ENCODE measurements around the gene ERN2. TPM values are rescaled to one million over a fixed set of nuclear protein-coding genes. Genes with fewer than 3 reads are reported as not detected.
"Not testable (repeated sequence)": the region's sequence is repeated elsewhere in the genome, so short reads cannot be mapped to it uniquely, and the experiment has no call there.

ERN2 gene
- polyA plus RNA-seq (2014; cell fraction: cytosol; rRNA removed) = 0.17 and 1.7 TPM in 2 replicates
- 1.3 and 2.0 TPM in 2 replicates for polyA plus RNA-seq (2014; cell fraction: nucleus; rRNA removed)

GRCh38 chr16:23712976-23713375 lies at the start of gene ERN2:
Gene ERN2 (minus strand): TSS chr16:23713222. CDS start chr16:23713187, 35 bp downstream.
- DNase-seq (ENCODE audit: low spot score) = no peak

- no peak for DNase-seq (ENCODE audit: low spot score)
These were observed 45.1 kb upstream of the ERN2 start for GRCh38 chr16:23757937-23758619.

GRCh38 chr16:23757116-23757515 lies 44.1 kb upstream of the ERN2 start:
- DNase-seq (ENCODE audit: low spot score) = no peak

- no peak for DNase-seq (ENCODE audit: low spot score)
These were observed 42.4 kb upstream of the ERN2 start for GRCh38 chr16:23755484-23755809.

- no peak for DNase-seq (ENCODE audit: low spot score)
These were observed 41.8 kb upstream of the ERN2 start, which contains the start of gene CHP2 for GRCh38 chr16:23754594-23755483. Gene CHP2 (plus strand): TSS chr16:23755026. CDS start chr16:23755050, 24 bp downstream.

GRCh38 chr16:23753908-23754593 lies 41.0 kb upstream of the ERN2 start:
- DNase-seq (ENCODE audit: low spot score) = no peak

- DNase-seq (ENCODE audit: low spot score) = not testable (repeated sequence)
These were observed 38.0 kb upstream of the ERN2 start for GRCh38 chr16:23751053-23751452.

- DNase-seq (ENCODE audit: low spot score) = no peak
These were observed 35.6 kb upstream of the ERN2 start for GRCh38 chr16:23748630-23749029.

- DNase-seq (ENCODE audit: low spot score) = no peak
These were observed 32.2 kb upstream of the ERN2 start for GRCh38 chr16:23745263-23745662.

GRCh38 chr16:23742766-23743165 lies 29.7 kb upstream of the ERN2 start:
- DNase-seq (ENCODE audit: low spot score) = no peak

- no peak for DNase-seq (ENCODE audit: low spot score)
These were observed 28.8 kb upstream of the ERN2 start for GRCh38 chr16:23741675-23742303.

- no peak for DNase-seq (ENCODE audit: low spot score)
These were observed 26.5 kb upstream of the ERN2 start for GRCh38 chr16:23739516-23739915.

- DNase-seq (ENCODE audit: low spot score) = not testable (repeated sequence)
These were observed 24.5 kb upstream of the ERN2 start for GRCh38 chr16:23737423-23738028.

GRCh38 chr16:23734176-23734893 lies 21.3 kb upstream of the ERN2 start:
- no peak for DNase-seq (ENCODE audit: low spot score)

- peak; percentile 47 for DNase-seq (ENCODE audit: low spot score)
These were observed 16.7 kb upstream of the ERN2 start for GRCh38 chr16:23729503-23730424.

GRCh38 chr16:23728112-23728477 lies 15.1 kb upstream of the ERN2 start:
- DNase-seq (ENCODE audit: low spot score) = no peak

- no peak for DNase-seq (ENCODE audit: low spot score)
These were observed 13.7 kb upstream of the ERN2 start for GRCh38 chr16:23726710-23727109.

- no peak for DNase-seq (ENCODE audit: low spot score)
These were observed 11.7 kb upstream of the ERN2 start for GRCh38 chr16:23724785-23725131.

- DNase-seq (ENCODE audit: low spot score) = no peak
These were observed 11.2 kb upstream of the ERN2 start for GRCh38 chr16:23724096-23724784.
